HG02588 (cell line): Measurements from ENCODE around the gene SRRM5.
A peak's percentile ranks its signal among the peaks of the same experiment; 100 is the strongest.
"Not testable (repeated sequence)": the region's sequence is repeated elsewhere in the genome, so short reads cannot be mapped to it uniquely, and the experiment has no call there.

Experiments used
- ATAC-seq: cut with Tn5 transposase; IDR thresholded peaks from one replicate; pipeline ENCODE4 v1.9.1; 2021; ENCODE audit warnings: mild to moderate bottlenecking, moderate library complexity; ENCODE audit not compliant: unreplicated experiment

SRRM5 gene

GRCh38 chr19:43611788-43612187, at the start of gene SRRM5:
TSS of gene SRRM5 (plus strand) at chr19:43612088. CDS start at chr19:43612122, 34 bp downstream.
- ATAC-seq: no peak

GRCh38 chr19:43562226-43562697, 49.6 kb upstream of the SRRM5 start:
- no peak for ATAC-seq

- ATAC-seq: no peak
Observed at GRCh38 chr19:43562698-43563241, 49.1 kb upstream of the SRRM5 start.

GRCh38 chr19:43563816-43564457, 48.0 kb upstream of the SRRM5 start:
- ATAC-seq: no peak

- ATAC-seq: no peak
Observed at GRCh38 chr19:43564800-43565199, 47.1 kb upstream of the SRRM5 start.

GRCh38 chr19:43569657-43570056, 42.2 kb upstream of the SRRM5 start:
- no peak for ATAC-seq

GRCh38 chr19:43570174-43570791, 41.6 kb upstream of the SRRM5 start:
- no peak for ATAC-seq

GRCh38 chr19:43572171-43572588, 39.7 kb upstream of the SRRM5 start:
- no peak for ATAC-seq

GRCh38 chr19:43574424-43575155, 37.3 kb upstream of the SRRM5 start:
- ATAC-seq: no peak

- ATAC-seq: peak; percentile 94
Observed at GRCh38 chr19:43575156-43575950, 36.5 kb upstream of the SRRM5 start, which contains the start of the genes PINLYP and XRCC1. TSS of gene PINLYP (plus strand) at chr19:43575801. CDS start at chr19:43577192, 1,391 bp downstream. TSS of gene XRCC1 (minus strand) at chr19:43575527. CDS start at chr19:43575458, 69 bp downstream.

- no peak for ATAC-seq
Observed at GRCh38 chr19:43575955-43576878, 35.7 kb upstream of the SRRM5 start.

GRCh38 chr19:43578787-43579186, 33.1 kb upstream of the SRRM5 start:
- no peak for ATAC-seq

- ATAC-seq: no peak
Observed at GRCh38 chr19:43581467-43581866, 30.4 kb upstream of the SRRM5 start.

- no peak for ATAC-seq
Observed at GRCh38 chr19:43582495-43582894, 29.4 kb upstream of the SRRM5 start.

- no peak for ATAC-seq
Observed at GRCh38 chr19:43584484-43584883, 27.4 kb upstream of the SRRM5 start.

- no peak for ATAC-seq
Observed at GRCh38 chr19:43586346-43586745, 25.5 kb upstream of the SRRM5 start.

GRCh38 chr19:43587029-43587428, 24.9 kb upstream of the SRRM5 start:
- ATAC-seq: not testable (repeated sequence)

- no peak for ATAC-seq
Observed at GRCh38 chr19:43589277-43589676, 22.6 kb upstream of the SRRM5 start.

- no peak for ATAC-seq
Observed at GRCh38 chr19:43589678-43590077, 22.2 kb upstream of the SRRM5 start.
